Spleen (tissue), 7 donors: ENCODE data around the gene MMP17.

Source experiments
- POLR2A ChIP-seq, 3 donors: fragments of 450-650 bp; IDR thresholded peaks; one replicate each; pipeline ENCODE4 v1.5.1; 2017; ENCODE audit warnings: antibody characterized with exemption in 3 of 3, mild to moderate bottlenecking in 1 of 3
- POLR2AphosphoS5 ChIP-seq, 3 donors: sonication (generic); formaldehyde crosslinking; IDR thresholded peaks; one replicate each; pipeline ENCODE4 v1.5.1; 2017; ENCODE audit warnings: antibody characterized with exemption in 3 of 3
- TF ChIP-seq, protein P1 (sequence below), 11 experiments: fragments of 200-600 bp in 7 of 11; fragments of 450-650 bp in 4 of 11; sonication (generic) in 4 of 11; IDR thresholded peaks in 8 of 11; conservative IDR thresholded peaks in 3 of 11; 1 replicate in 7 of 11; 2 replicates in 4 of 11; pipeline versions ENCODE4 v1.4.0 to v1.8.0; 2016 to 2021; ENCODE audit warnings: antibody characterized with exemption in 11 of 11, inconsistent platforms in 4 of 11, mild to moderate bottlenecking in 1 of 11
- donor health status: DM: no; HTN: no; CAD: no; lungs with moderate emphysema.
- donor health status: DM: no; HTN: no; CAD: no.
- donor health status: DM: no; HTN: no; CAD: no.

DNA sequence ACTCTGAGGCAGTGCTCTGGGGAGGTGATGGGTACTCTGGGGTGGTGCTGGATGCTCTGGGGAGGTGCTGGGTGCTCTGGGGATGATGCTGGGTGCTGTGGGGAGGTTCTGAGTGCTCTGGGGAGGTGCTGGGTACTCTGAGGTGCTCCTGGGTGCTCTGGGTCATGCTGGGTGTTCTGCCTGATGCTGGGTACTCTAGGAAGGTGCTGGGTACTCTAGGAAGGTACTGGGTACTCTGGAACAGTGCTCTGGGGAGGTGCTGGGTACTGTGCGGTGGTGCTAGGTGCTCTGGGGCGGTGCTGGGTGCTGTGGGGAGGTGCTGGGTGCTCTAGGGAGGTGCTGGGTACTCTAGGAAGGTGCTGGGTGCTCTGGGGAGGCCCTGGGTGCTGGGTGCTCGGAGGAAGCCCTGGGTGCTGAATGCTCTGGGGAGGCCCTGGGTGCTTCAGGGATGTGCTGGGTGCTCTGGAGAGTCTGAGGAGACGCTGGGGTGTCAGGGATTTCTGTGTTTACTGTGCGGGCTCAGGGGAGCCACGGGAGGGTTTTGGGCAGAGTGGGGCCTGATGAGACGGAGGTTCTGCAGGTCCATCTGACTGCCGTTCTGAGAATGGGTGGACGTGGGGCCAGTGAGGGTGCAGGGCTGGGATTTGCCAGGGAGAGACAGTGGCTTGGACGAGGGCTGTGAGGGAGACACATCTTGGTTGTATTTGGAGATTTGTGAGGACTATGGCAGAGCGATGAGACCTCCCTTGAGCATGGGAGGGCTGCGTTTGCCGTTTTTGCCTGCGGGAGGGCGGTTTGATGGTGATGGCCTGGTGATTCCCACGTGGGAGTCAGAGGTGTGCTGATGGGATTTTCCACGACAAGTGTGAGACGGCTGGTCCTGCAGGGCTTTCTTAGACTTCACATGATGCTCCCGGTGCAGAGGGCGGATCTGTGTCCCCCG, 30.0 kb downstream of the MMP17 start:
- TF ChIP-seq POLR2A (IDR thresholded peaks at IDR 0.05), result no peak
- TF ChIP-seq, protein P1, sequence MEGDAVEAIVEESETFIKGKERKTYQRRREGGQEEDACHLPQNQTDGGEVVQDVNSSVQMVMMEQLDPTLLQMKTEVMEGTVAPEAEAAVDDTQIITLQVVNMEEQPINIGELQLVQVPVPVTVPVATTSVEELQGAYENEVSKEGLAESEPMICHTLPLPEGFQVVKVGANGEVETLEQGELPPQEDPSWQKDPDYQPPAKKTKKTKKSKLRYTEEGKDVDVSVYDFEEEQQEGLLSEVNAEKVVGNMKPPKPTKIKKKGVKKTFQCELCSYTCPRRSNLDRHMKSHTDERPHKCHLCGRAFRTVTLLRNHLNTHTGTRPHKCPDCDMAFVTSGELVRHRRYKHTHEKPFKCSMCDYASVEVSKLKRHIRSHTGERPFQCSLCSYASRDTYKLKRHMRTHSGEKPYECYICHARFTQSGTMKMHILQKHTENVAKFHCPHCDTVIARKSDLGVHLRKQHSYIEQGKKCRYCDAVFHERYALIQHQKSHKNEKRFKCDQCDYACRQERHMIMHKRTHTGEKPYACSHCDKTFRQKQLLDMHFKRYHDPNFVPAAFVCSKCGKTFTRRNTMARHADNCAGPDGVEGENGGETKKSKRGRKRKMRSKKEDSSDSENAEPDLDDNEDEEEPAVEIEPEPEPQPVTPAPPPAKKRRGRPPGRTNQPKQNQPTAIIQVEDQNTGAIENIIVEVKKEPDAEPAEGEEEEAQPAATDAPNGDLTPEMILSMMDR (IDR thresholded peaks at IDR 0.05 in 8 of 11, conservative IDR thresholded peaks at IDR 0.05 in 3 of 11), result no peak
- TF ChIP-seq POLR2AphosphoS5 (IDR thresholded peaks at IDR 0.05), result no peak
